Measurements from ENCODE around the gene GID8.

GID8 gene

GRCh38 chr20:62941792-62942191 is 3.8 kb downstream of the GID8 start:
- no peak for DNase-seq (ENCODE audit: low read depth)
- TF ChIP-seq CTCF (IDR thresholded peaks at IDR 0.05; ENCODE audit: control insufficient read depth, insufficient read depth, low read depth, low read length, missing control alignments): no peak
- H3K4me3 ChIP-seq (ENCODE audit: control insufficient read depth, low read depth, low read length): no peak overlapping the region

- no peak for DNase-seq (ENCODE audit: low read depth)
- no peak overlapping the region for H3K4me3 ChIP-seq (ENCODE audit: control insufficient read depth, low read depth, low read length)
- TF ChIP-seq CTCF (IDR thresholded peaks at IDR 0.05; ENCODE audit: control insufficient read depth, insufficient read depth, low read depth, low read length, missing control alignments): no peak
Measured at GRCh38 chr20:62942456-62942855, 4.5 kb downstream of the GID8 start.

GRCh38 chr20:62943396-62943795 is 5.4 kb downstream of the GID8 start:
- TF ChIP-seq CTCF (IDR thresholded peaks at IDR 0.05; ENCODE audit: control insufficient read depth, insufficient read depth, low read depth, low read length, missing control alignments): no peak
- no peak overlapping the region for H3K4me3 ChIP-seq (ENCODE audit: control insufficient read depth, low read depth, low read length)
- DNase-seq (ENCODE audit: low read depth): no peak

- TF ChIP-seq CTCF (IDR thresholded peaks at IDR 0.05; ENCODE audit: control insufficient read depth, insufficient read depth, low read depth, low read length, missing control alignments): no peak
- no peak overlapping the region for H3K4me3 ChIP-seq (ENCODE audit: control insufficient read depth, low read depth, low read length)
- no peak for DNase-seq (ENCODE audit: low read depth)
Measured at GRCh38 chr20:62944184-62944583, 6.2 kb downstream of the GID8 start.

GRCh38 chr20:62944746-62945145 is 6.8 kb downstream of the GID8 start:
- no peak for TF ChIP-seq CTCF (IDR thresholded peaks at IDR 0.05; ENCODE audit: control insufficient read depth, insufficient read depth, low read depth, low read length, missing control alignments)
- no peak overlapping the region for H3K4me3 ChIP-seq (ENCODE audit: control insufficient read depth, low read depth, low read length)
- no peak for DNase-seq (ENCODE audit: low read depth)

GRCh38 chr20:62945771-62946339 is 7.9 kb downstream of the GID8 start:
- no peak overlapping the region for H3K4me3 ChIP-seq (ENCODE audit: control insufficient read depth, low read depth, low read length)
- TF ChIP-seq CTCF (IDR thresholded peaks at IDR 0.05; ENCODE audit: control insufficient read depth, insufficient read depth, low read depth, low read length, missing control alignments): no peak
- DNase-seq (ENCODE audit: low read depth): no peak

GRCh38 chr20:62946918-62947317 is 9.0 kb downstream of the GID8 start:
- no peak for DNase-seq (ENCODE audit: low read depth)
- no peak overlapping the region for H3K4me3 ChIP-seq (ENCODE audit: control insufficient read depth, low read depth, low read length)
- no peak for TF ChIP-seq CTCF (IDR thresholded peaks at IDR 0.05; ENCODE audit: control insufficient read depth, insufficient read depth, low read depth, low read length, missing control alignments)
